Heart left ventricle (tissue), 16 donors: ENCODE measurements around the gene CEP85L. TPM values are rescaled to one million over a fixed set of nuclear protein-coding genes. Genes with fewer than 3 reads are reported as not detected.

Experiments used
- ATAC-seq, 4 donors: fragments of 200-7000 bp; cut with Tn5 transposase; one replicate each; pipeline ENCODE4 v1.9.1; 2020 to 2022; ENCODE audit warnings: moderate library complexity in 4 of 4, mild to moderate bottlenecking in 3 of 4, moderate number of reproducible peaks in 1 of 4
- DNase-seq, 5 donors: peaks; one replicate each; pipeline ENCODE4 v3.0.0-alpha.2; 2020
- H3K27ac ChIP-seq, 12 donors: fragments of 200-600 bp; sonication (generic) in 4 of 12; one replicate each; pipeline versions ENCODE4 v1.5.0 to v1.8.0; 2016 to 2022; ENCODE audit warnings: mild to moderate bottlenecking in 2 of 12
- H3K27me3 ChIP-seq, 9 donors: fragments of 200-600 bp; sonication (generic) in 2 of 9; one replicate each; pipeline versions ENCODE4 v1.5.1 to v1.8.0; 2016 to 2022; ENCODE audit warnings: mild to moderate bottlenecking in 3 of 9
- H3K36me3 ChIP-seq, 9 donors: fragments of 200-600 bp; sonication (generic) in 2 of 9; one replicate each; pipeline versions ENCODE4 v1.5.0 to v1.8.0; 2018 to 2022; ENCODE audit warnings: mild to moderate bottlenecking in 2 of 9
- H3K4me1 ChIP-seq, 12 donors: fragments of 200-600 bp; sonication (generic) in 4 of 12; one replicate each; pipeline versions ENCODE4 v1.5.0 to v1.8.0; 2016 to 2022; ENCODE audit warnings: mild to moderate bottlenecking in 3 of 12
- H3K4me3 ChIP-seq, 12 donors: fragments of 200-600 bp; sonication (generic) in 4 of 12; one replicate each; pipeline versions ENCODE4 v1.5.0 to v1.8.0; 2017 to 2022; ENCODE audit warnings: mild to moderate bottlenecking in 9 of 12, moderate library complexity in 4 of 12
- H3K9me3 ChIP-seq, 12 donors: fragments of 200-600 bp; sonication (generic) in 4 of 12; one replicate each; pipeline versions ENCODE4 v1.5.0 to v1.8.0; 2016 to 2022; ENCODE audit warnings: mild to moderate bottlenecking in 1 of 12
- POLR2A ChIP-seq, 2 donors: fragments of 450-650 bp; IDR thresholded peaks; one replicate each; pipeline ENCODE4 v1.6.1; 2017; ENCODE audit warnings: antibody characterized with exemption in 2 of 2, mild to moderate bottlenecking in 2 of 2, moderate library complexity in 2 of 2
- WGBS, 4 donors: extraction: QIAGEN DNeasy Blood & Tissue Kit in 2 of 4; methylation state at CpG; one replicate each; pipeline versions ENCODE4 v1.1.5 to v1.1.7; 2013 to 2018; 5-methylcytosine and 5-hydroxymethylcytosine counted together
- intact Hi-C, 10 donors: fragments of 100-400 bp; cut with DNase I; formaldehyde crosslinking; loops; one replicate each; pipeline versions ENCODE4 v1.11.1 to v1.14.2; 2022
- polyA plus RNA-seq, 2 donors: library from polyadenylated mRNA; stranded (reverse); fragments of 200-250 nt; gene quantifications; one replicate each; pipeline ENCODE4 v1.2.3, GENCODE V29; 2013
- total RNA-seq, 9 donors: library from RNA; depleted of rRNA in 2 of 9; stranded (reverse); fragments of >200 nt in 2 of 9; fragmentation: NEBNext Ultra II Directional in 3 of 9; extraction: Animal tissue kit (Norgen Biotek cat#: 25700) in 3 of 9; gene quantifications; one replicate each; pipeline versions ENCODE4 v1.1.0 to v1.2.4, GENCODE V29; 2016 to 2023
- TF ChIP-seq, protein P1 (sequence below), 12 donors: fragments of 200-600 bp; sonication (generic) in 4 of 12; IDR thresholded peaks; one replicate each; pipeline versions ENCODE4 v1.5.0 to v1.8.0; 2018 to 2022; ENCODE audit warnings: antibody characterized with exemption in 12 of 12, mild to moderate bottlenecking in 5 of 12
- donor health status: ischemic (EF 13 %, LVEDD 7.1; RV severe dilation, severe dysfunction).
- donor health status: healthy with polysubstance abuse.
- donor health status: DM: no; HTN: yes; CAD: no.
- donor health status: DM: no; HTN: no; CAD: no.
- donor health status: ischemic (EF 25% LVEDD 6.9; RV normal size, moderate dysfunction).
- donor health status: ischemic (EF 25% LVEDD 5.7; RV mildly dilated, moderate dysfunction).
- donor health status: healthy.
- donor health status: DM: yes; HTN: yes; CAD: no.
- donor health status: ischemic (EF 35%, LVEDD 5.7; RV mildly dilated, moderate dysfunction).
- donor health status: nonischemic (EF 11% LVEDD 7.7; RV severe dilation, severe dysfunction).
- donor health status: DM: yes; HTN: yes; CAD: no.
- donor health status: PGD.
- donor health status: ischemic (EF 29% LVEDD 5.4; RV normal size, mild dysfunction).
- donor health status: nonischemic (EF 23%, LVEDD 6.1; RV moderate dilation, normal function).

The CEP85L gene
- total and polyA plus RNA-seq, 11 donors: 1.9 to 14.4 (median 7.6) TPM

DNA sequence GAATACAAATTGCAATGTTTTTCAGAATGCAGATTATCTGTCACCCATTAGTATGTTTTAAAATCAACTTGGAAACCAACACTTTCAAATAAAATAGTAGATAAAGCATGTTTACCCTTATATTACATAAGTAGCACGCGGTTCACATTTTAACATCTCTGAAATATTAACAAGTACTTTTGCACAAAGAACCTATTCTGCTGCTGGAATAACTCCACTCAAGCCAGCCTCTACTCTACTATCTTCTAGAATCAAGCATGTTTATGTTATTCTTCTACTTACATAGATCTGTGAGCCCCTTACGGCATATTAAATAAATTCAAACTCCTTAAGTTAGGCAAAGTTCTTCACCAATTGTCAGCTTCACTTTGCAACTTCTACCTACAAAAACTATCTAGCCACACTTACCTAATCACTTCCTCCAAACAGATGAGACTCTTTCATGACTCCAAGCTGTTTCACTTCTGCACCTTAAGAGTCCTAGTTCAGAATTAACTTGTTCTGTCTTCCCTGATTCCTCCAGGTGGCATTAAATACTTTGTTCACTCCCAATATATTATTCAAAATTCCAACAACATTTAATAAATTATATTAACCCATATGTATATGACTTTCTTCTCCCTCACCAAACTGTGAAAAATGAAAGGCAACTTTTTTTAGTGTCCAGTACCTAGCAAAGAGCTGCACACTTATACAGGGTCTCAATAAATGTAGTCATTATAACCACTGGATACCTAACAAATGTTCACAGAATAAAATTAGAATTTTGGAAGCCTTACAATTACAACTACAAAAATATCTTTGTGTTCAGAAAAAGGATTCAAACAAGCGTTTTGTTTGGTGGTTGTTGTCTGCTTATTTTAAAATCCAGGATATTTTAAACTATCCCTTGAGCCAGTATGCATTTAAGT is 12.1 kb downstream of the CEP85L start:
- ATAC-seq: no peak
- no peaks in the 10 kb centered on the region for H3K27me3 ChIP-seq
- intact Hi-C loops: no loop called here
- peaks cover 0 to 40% (median 9%) of the 10 kb centered on the region in 12 donors for H3K4me1 ChIP-seq
- peaks cover 0 to 7% (median 0%) of the 10 kb centered on the region in 12 donors for H3K9me3 ChIP-seq
- H3K36me3 ChIP-seq: no peaks in the 10 kb centered on the region
- WGBS, 4 donors: 63 to 82% (median 76%) methylated on average over 4 of the region's 4 CpGs
- TF ChIP-seq, protein P1, sequence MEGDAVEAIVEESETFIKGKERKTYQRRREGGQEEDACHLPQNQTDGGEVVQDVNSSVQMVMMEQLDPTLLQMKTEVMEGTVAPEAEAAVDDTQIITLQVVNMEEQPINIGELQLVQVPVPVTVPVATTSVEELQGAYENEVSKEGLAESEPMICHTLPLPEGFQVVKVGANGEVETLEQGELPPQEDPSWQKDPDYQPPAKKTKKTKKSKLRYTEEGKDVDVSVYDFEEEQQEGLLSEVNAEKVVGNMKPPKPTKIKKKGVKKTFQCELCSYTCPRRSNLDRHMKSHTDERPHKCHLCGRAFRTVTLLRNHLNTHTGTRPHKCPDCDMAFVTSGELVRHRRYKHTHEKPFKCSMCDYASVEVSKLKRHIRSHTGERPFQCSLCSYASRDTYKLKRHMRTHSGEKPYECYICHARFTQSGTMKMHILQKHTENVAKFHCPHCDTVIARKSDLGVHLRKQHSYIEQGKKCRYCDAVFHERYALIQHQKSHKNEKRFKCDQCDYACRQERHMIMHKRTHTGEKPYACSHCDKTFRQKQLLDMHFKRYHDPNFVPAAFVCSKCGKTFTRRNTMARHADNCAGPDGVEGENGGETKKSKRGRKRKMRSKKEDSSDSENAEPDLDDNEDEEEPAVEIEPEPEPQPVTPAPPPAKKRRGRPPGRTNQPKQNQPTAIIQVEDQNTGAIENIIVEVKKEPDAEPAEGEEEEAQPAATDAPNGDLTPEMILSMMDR (IDR thresholded peaks at IDR 0.05): no peak
- no peak for TF ChIP-seq POLR2A (IDR thresholded peaks at IDR 0.05)
- no peak overlapping the region for H3K27ac ChIP-seq
- DNase-seq: no peak
- no peak overlapping the region for H3K4me3 ChIP-seq

DNA sequence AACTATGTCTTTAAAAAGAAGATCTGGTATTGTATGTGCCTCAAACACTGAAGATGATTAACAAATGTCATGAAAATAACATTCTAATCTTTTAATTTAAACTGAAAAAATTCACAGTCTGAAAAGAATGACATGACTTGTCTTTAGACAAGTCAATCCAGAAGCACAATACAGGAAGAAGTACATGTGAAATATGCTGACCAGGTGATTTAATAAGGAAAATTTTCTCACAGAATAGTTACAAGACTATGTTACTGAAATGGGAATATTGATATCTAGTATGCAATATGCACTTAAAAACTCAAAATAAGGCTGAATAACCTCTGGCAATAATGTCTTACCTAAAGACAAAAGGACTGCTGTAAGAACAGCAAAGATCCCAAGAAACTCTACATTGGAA is 13.1 kb downstream of the CEP85L start:
- H3K27me3 ChIP-seq: no peaks in the 10 kb centered on the region
- no peak for DNase-seq
- TF ChIP-seq, protein P1 (IDR thresholded peaks at IDR 0.05): no peak
- no peak for TF ChIP-seq POLR2A (IDR thresholded peaks at IDR 0.05)
- H3K4me3 ChIP-seq: no peak overlapping the region
- peaks cover 0 to 7% (median 0%) of the 10 kb centered on the region in 12 donors for H3K9me3 ChIP-seq
- peaks cover 0 to 37% (median 7%) of the 10 kb centered on the region in 12 donors for H3K4me1 ChIP-seq
- intact Hi-C loops: no loop called here
- H3K36me3 ChIP-seq: no peaks in the 10 kb centered on the region
- ATAC-seq: no peak
- H3K27ac ChIP-seq: no peak overlapping the region

DNA sequence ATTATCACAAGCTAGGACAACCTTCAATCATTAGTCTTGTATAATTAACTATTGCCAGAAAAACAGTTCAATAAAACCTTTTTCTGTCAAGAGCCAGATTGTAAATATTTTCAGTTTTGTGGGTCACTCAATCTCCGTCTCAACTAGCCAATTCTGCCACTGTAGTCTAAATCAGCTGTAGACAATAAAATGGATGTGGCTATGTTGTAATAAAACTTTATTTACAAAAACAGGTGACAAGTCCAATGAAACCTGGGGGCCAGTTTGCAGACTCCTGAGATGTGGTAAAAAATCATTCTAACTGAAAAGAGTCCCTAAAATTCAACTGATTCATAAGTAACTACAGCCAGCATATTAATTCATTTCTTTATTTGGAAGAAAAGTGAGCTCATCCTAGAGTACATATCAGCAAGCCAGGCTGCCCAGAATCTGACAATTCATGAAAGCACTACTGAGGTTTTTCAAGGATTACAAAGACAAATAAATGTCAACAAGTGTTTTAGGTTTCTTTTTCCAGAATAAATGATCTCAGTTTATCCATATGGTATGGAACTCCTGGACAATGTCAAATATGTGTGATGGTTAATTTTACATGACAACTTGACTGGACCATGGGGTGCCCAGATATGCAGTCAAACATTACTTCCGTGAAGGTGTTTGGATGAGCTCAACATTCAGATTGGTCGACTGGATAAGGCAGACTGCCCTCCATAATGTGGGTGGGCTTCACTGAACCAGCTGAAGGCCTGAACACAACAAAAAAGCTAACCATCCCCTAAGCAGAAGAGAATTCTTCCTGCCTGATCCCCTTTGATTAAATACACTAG is 15.3 kb downstream of the CEP85L start:
- Histone ChIP-seq H3K36me3 (peaks cover 0 to 8% (median 3%) of the 10 kb centered on the region in 9 donors), H3K4me1 (peaks cover 0 to 34% (median 6%) of the 10 kb centered on the region in 12 donors), H3K27ac (no peak overlapping the region), H3K27me3 (no peaks in the 10 kb centered on the region), H3K4me3 (no peak overlapping the region), H3K9me3 (peaks cover 0 to 7% (median 0%) of the 10 kb centered on the region in 12 donors)
- ATAC-seq (no peak), DNase-seq (no peak)
- TF ChIP-seq POLR2A (IDR thresholded peaks at IDR 0.05): no peak
- intact Hi-C loops: no loop called here
- WGBS, 4 donors: 94 to 100% (median 97%) methylated on average over 3 of the region's 3 CpGs

DNA sequence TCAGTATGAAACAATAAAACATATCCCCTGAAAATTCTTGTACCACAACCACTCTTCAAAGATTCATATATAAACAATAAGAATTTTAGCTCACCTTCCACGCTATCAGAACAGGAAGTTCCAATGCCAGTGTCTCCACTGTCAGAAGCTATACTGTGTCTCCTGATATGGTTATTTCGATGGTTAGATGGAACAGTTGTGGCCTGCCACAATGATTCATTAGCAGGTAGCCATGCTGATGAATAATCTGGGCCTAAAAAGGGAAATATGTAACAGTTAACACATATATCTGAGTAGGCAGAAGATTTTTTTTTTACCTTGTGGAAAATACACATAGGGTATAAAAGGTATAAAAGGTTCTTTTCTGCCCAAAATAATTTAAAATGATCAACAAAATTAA is 19.0 kb downstream of the CEP85L start:
- peaks cover 0 to 14% (median 3%) of the 10 kb centered on the region in 9 donors for H3K36me3 ChIP-seq
- DNase-seq: no peak
- intact Hi-C loops: no loop called here
- WGBS, 4 donors: 91 to 98% (median 94%) methylated on average over 2 of the region's 2 CpGs
- no peak for ATAC-seq
- no peak overlapping the region for H3K27ac ChIP-seq
- H3K27me3 ChIP-seq: no peaks in the 10 kb centered on the region
- no peak for TF ChIP-seq POLR2A (IDR thresholded peaks at IDR 0.05)
- TF ChIP-seq, protein P1 (IDR thresholded peaks at IDR 0.05): no peak
- H3K4me1 ChIP-seq: peaks cover 0 to 6% (median 0%) of the 10 kb centered on the region in 12 donors
- peaks cover 0 to 14% (median 0%) of the 10 kb centered on the region in 12 donors for H3K9me3 ChIP-seq
- H3K4me3 ChIP-seq: no peak overlapping the region
